GM18873 (cell line): ENCODE results near the gene ZMYM2.

Experiments used
- ATAC-seq: cut with Tn5 transposase; IDR thresholded peaks from one replicate; pipeline ENCODE4 v1.9.1; 2021; ENCODE audit warnings: mild to moderate bottlenecking, moderate library complexity, moderate number of reproducible peaks; ENCODE audit not compliant: unreplicated experiment, low FRiP score

The ZMYM2 gene

GRCh38 chr13:20099319-20099718 is 140.8 kb downstream of the ZMYM2 start:
- no peak for ATAC-seq

DNA sequence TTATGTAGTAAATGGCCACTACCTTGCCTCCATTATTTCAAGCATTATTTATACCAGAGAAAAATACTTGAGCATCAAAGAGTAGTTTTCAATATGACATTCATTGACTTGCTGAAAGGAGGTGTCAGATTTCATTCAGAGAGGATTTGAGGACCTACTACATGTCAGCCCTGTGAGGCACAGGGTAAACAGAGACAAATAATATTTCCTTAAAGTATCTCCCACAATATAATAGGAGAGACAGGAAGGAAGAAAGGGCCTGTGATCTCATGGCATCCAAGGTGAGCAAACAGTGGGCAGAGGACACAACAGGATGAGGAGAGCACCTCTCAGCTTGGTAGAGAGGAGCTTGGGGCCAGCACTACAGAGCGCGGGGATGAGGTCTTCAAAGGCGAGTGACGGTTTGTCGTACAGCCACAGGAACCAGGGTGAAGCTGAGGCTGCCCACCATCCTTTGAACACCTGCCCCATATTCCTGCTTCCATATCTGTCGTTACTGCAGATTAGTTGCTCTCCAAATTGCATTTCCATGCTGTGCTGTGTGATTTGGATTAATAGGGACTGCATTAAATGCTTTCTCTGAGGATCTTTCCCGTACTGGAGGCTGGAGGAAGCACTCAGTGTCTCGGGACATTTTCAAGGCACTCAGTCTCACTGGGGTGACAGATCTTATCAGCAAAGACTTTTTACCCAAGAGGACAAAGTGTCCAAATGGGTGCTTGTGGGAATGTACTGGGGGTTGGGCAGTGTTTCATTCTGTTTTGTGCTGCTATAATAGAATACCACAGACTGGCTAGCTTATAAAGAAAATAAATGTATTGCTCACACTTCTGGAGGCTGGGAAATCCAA is 143.2 kb downstream of the ZMYM2 start:
- no peak for ATAC-seq

DNA sequence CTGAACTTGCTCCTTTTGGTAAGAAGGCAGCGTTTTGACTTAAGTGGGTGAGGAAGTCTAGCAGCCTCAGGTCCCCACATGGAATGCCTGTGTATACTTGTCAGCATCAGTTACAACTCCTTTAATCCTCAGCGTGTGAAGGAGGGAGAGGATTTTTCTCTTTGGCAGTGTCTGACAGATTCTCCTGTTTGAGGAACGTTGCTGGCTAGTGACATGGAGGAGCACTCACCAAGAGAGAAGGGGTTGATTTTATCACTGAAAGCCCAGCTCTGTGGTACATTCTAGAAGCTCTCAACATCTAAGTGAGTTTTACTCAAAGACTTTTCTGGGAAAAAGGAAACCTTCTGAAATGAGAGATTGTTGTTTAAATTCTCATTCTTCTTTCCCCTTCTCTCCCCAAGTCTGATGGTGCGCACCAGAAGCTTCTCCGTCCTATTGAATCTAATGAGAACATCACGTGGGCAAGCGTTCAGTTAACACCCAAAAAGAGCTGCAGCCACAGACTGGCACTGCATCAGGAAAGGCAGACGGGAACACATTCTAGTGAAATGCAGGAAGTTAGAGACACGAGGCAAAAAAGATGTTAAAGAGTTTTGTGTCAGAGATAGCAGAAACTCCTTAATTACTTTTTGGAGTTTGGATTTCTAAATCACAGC is 144.1 kb downstream of the ZMYM2 start:
- ATAC-seq = no peak

GRCh38 chr13:20105161-20105689 is 146.7 kb downstream of the ZMYM2 start:
- ATAC-seq = no peak

DNA sequence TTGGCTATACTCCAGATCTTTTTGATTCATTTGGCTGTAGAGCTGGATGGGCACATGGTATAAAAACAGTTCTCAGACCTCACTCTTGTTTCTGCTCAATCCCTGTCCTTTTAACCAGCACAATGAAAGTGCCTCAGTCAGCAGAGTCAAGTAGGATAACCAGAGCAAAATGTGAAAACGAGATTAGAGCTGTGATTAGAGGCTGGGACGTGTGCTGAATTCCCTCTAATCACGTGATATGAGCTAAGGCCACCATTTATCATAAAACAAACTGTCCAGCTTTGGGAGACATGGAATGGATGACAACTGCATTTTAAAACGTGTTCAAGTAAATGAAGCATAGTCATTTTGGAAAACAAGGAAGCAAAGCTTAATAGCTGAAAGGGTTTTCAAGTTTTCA is 148.2 kb downstream of the ZMYM2 start:
- no peak for ATAC-seq

DNA sequence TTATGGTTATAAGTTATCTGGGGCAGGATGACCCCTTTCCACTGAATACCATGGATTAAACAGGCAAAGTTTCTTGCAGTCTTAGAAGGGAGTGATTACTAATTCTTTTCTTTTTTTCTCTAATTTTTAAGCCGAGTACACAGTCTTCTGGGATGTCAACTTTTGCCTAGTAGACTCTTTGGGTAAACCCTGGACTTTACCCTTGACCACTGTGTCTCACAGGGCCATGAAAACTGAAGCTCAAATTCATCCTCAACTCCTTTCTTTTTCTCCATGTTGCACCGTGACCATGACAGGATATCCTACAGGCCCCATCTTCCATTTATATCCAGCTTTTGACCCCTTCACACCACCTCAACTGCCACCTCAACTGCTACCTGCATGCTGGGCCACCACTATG is 150.5 kb downstream of the ZMYM2 start:
- no peak for ATAC-seq

- ATAC-seq = no peak
Observed at GRCh38 chr13:20114066-20114610, 155.6 kb downstream of the ZMYM2 start.

GRCh38 chr13:20116213-20116612 is 157.7 kb downstream of the ZMYM2 start:
- ATAC-seq = no peak

DNA sequence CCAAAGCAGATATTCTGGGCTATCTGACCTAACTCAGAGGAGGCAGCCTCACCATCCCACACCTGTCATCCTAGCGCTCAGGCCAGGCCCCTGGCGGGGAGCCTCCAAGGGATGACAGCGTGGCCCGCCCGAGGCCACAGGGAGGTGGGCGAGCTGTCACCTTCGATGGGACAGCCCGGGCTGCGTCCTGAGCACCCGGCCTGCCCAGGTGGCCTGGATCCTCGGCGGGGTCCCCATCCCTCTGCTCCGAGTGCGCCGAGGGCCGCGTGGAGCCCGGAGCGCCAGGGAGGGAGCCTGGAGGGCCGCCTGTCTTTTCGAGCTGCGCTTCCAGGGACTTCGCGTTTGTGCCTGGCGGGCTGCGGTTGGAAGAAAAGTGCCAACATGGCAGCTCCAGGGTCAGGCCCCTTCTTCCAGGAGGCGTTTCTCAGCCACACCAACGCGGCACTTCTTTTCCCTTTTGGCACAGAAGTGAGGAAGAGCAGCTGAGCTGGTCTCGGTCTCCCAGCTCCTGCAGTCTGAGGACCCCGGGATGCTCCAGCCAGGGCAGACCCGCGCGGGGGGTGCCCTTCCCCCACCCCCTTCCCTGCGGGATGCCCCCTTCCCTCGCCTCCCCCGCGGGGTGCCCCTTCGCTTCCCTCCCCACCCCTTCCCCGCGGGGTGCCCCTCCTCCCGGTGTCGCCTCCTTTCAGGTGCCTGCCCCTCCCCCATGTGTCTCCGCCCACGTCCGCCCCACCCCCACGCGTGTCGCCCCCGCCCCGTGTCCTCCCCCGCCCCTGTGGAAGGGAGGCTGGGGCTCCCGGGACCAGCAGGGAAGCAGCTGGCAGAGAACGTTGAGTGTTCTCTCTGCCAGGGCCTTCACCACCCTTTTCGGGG is 160.0 kb downstream of the ZMYM2 start:
- ATAC-seq = peak; percentile 55

GRCh38 chr13:20119960-20120359 is 161.4 kb downstream of the ZMYM2 start:
- no peak for ATAC-seq

DNA sequence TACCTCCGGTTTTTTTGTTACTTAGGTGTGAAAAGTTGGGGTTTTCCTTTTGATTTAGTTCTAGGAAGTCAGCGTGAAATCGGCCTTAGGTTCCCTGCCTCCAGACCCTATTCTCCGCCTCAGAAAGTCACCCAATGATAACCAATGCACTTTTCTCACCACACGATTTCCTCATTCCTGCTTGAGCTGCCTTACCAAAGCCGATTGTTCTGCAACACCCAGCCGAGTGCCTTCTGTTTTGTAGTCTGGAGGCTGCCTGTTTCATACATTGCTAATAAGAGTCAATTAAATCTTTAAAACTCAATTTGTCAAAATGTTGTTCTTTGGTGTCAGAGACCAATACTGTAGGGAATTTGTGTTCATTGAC is 162.6 kb downstream of the ZMYM2 start:
- no peak for ATAC-seq

DNA sequence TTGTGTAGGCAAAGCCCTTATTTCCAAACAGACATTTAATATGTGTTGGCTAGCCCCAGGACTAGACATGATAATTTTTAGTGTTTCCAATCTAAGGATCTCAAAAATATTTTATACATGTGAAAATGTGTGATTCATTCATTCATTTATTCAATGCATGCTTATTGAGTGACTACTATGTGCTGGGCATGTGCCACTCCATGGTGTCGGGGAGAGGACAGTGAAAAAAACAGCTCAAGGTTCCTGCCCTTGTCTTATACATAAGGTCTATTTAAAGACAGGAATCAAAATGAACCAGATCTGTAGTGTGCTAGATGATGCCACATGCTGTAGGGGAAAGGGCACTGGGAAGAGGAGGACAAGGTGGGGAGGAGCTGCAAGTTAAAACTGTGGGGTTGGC is 165.8 kb downstream of the ZMYM2 start:
- ATAC-seq = no peak

DNA sequence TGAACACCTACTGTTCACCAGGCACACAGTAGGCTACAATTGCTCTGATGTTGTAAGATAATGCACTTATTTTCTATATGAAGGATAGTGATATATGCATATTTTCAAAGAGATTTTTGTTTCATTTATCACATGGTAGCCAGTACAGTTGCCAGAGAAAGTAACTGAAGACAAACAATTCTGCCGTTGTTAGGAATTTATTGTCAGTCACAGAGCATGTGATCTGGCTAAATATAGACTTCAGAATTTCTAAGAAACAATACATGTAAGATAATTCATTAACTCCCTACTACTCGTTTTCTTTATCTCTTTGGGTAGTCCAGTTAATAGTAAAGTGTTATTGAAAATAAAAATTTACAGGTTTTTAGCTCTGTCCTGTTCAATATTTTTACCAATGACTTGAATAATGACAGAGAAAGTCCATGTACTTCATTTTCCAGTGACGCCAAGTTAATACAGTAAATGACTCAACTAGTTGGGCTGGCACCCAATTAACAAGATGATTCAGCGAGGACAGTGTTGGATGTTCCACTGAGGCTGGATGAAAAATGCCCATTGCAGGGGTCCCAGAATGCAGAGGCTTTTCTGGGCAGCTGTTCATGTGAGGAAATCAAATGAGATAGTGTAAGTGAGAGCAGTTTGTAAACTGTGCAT is 166.7 kb downstream of the ZMYM2 start:
- ATAC-seq = no peak

DNA sequence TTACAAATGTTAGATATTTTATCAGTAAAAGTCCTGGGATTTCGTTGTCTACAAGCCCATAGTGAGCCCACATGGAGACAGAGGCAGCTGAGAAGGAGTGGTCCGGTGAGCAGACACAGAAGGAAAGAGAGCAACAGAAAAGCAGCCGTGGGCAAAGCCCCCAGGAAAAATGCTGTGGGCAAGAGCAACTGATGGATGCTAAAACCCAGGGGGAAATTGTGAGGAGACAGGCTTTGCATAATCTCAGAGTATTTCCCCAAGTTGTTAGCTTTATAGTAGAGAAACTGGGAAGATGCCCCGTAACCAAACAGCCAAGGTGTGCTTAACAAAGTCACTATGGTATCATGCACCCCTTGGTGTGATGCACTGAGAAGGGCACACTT is 167.2 kb downstream of the ZMYM2 start:
- no peak for ATAC-seq

- ATAC-seq = no peak
Observed at GRCh38 chr13:20126541-20127261, 168.2 kb downstream of the ZMYM2 start.

DNA sequence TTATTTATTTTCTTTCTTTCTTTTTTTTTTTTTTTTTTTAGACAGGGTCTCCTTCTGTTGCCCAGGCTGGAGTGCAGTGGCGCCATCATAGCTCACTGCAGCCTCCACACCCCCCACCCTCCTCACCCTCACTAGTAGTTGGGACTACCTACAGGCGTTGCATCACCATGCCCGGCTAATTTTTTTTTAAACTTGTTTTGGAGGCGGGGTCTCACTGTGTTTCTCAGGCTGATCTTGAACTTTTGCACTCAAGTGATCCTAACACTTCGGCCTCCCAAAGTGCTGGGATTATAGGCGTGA is 168.7 kb downstream of the ZMYM2 start:
- peak; percentile 8 for ATAC-seq

GRCh38 chr13:20127562-20128458 is 169.3 kb downstream of the ZMYM2 start:
- ATAC-seq = peak; percentile 39

DNA sequence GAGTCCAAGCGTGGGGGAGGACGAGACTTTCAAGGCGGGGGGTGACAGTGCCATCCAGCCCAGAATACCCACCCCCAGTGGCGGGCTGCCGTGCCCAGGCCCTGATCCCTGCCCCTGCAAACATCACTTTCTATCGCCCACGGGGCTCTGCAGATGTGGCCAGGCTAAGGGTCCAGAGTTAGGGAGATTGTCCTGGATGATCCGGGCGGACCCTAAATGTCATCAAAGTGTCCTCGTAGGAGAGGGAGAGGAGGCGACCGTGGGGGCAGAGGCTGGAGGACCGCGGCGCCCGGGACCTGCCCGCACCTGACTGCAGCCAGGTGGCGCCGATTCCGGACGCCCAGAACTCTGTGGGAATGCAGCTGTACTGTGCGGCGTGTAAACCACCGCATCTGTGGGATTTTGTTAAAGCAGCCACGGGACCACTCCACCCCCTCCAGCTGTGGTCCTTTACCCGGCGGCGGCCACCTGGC is 170.0 kb downstream of the ZMYM2 start:
- ATAC-seq = no peak

DNA sequence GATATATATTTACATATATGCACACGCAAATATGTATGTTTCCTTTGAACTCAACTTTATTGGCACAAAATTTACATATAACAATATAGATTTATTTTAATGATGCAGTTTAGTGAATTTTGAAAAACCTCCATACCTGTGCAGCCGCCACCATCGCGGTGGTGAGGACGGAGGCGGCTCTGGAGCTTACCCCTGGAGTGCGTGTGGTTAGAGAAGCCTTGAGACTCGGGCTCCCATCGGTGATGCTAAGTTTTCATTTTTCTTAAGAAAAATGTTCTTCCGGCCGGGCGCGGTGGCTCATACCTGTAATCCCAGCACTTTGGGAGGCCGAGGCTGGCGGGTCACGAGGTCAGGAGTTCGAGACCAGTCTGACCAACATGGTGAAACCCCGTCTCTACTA is 170.5 kb downstream of the ZMYM2 start:
- no peak for ATAC-seq
